Activated T-cell treated with anti-CD3 and anti-CD28 coated beads, Interleukin-2, amount 50 U/mL, for 48 hours (primary cell): ENCODE data around the gene PRSS27.
"Not testable (repeated sequence)": the region's sequence is repeated elsewhere in the genome, so short reads cannot be mapped to it uniquely, and the experiment has no call there.

Experiments
- DNase-seq, 2 experiments: peaks; one replicate each; pipeline ENCODE4 v3.0.0-alpha.2; 2020

PRSS27 gene

GRCh38 chr16:2707368-2708289, 12.4 kb downstream of the PRSS27 start:
- no peak for DNase-seq

DNA sequence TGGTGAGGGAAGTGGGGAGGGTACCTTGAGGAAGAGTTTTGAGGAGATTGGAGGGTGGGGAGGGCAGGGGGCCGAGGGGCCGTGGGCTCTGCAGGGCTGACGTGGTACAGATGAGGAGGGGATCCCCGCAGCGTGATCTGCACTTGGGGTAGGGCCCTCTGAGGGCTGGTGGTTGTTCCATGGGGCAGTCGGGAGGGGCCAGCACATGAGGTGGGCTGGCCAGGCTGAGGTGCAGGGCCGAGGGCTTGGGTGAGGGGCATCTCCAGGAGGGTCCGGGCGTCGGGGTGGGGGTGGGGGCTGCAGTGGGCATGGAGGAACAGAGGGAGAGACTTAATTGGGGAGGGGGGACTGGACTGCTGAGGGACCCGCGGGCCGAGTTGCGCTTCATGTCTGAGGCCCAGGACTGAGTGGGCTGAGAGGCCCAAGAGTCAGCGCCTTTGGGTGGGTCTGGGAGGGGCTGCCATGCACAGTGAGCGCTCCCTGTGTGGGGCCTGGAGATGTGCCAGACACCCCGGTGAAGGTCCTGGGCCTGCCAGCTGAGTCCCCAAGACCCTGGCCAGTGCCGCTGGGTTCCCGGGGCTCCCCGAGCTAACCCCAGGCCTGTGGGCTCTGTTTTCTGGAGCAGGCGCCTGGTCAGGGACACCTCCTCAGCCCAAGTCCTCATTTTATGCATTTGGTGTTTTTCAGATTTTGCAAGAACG, 13.3 kb downstream of the PRSS27 start:
- DNase-seq, result no peak

GRCh38 chr16:2706085-2706484, 13.9 kb downstream of the PRSS27 start:
- no peak for DNase-seq

DNA sequence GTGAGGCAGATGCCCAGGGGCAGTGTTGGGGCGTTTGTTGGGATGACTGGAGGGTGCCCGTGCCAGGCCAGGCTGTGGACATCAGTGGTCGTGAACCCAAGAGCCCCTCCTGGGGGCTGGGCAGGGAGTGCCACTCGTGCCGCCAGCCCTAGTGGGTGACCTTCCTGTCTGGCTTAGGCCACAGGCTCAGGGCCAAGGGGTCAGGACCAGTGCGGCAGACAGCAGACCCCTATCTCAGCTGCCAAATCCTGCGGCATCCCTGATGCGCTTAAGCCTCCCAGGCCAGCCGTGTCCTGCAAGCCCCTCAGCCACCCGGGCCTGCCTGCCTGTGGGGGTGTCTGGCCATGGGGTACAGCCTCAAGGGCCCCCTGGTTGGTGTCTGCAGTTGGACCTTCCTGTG, 14.7 kb downstream of the PRSS27 start:
- DNase-seq, result no peak

DNA sequence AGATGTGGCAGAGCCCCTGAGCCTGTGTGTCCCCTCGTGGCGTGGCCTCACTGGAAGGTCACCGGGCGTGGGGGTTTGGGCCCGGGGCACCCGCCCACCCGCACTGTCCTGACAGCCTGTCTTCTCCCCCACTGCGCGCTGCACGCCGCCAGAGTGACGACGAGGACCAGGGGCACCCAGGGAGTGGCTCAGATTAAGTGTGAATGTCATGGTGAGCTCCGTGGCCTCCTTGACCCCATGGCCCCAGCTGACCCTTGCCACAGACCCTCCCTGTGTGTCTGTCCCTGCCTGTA, 15.1 kb downstream of the PRSS27 start:
- no peak for DNase-seq

DNA sequence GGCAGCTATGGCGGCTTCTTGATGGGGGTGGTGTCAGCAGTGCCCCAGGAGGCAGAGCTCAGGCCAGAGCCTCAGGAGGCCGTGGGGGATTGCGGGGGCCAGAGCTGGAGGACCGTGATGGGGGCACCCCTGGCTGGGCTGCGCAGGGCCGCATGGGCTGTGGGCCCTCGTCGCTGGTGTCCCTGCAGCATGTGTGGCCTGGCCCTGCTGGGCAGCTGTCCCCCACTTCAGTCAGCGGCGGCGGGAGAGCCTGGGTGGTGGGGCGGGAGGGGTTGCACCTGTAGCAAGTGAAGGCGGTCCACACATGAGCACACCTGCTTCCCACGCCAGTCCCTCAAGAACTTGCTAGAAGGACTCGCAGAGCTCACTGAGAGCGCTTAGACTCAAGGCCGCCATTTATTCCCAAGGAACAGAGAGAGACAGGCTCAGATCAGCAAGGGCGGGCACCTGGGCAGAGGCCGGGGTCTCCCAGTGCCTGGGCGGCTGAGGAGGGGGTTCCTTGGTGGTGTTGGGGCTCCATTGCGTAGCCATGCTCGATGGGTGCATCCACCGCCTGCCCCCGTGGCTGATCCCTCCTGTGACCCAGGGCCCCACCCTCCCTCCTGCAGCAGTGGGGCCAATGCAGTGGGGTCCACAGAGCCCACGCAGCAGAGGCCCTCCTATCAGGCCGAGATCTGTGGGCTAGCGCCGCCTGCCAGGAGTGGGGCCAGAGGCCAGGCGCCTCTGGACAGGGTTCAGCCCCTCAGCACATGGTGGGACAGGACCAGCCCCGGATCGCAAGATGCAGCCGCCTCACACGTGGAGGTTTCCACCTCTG, 15.7 kb downstream of the PRSS27 start:
- DNase-seq, result no peak

GRCh38 chr16:2702871-2703745, 16.9 kb downstream of the PRSS27 start:
- DNase-seq, result no peak

DNA sequence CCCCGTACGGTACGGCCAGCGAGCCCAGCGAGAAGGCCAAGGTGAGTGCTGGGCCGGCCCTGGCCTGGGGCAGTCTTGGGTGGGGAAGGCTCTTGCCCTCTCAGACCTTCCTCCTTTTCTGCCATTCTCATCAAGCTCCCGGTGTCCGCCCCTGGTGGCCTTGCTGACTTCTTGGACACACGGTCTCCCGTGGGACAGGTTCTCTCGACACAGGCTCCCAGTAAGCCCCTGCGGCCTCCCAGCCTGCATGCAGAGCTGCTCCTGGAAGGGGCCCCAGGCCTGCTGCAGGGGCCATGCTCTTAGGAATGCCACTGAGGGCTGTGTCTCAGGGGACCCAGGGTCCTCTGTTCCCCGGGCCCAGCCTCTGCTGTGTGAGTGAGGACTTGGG, 17.6 kb downstream of the PRSS27 start:
- DNase-seq, result no peak

GRCh38 chr16:2701713-2702437, 18.1 kb downstream of the PRSS27 start:
- DNase-seq, result no peak

DNA sequence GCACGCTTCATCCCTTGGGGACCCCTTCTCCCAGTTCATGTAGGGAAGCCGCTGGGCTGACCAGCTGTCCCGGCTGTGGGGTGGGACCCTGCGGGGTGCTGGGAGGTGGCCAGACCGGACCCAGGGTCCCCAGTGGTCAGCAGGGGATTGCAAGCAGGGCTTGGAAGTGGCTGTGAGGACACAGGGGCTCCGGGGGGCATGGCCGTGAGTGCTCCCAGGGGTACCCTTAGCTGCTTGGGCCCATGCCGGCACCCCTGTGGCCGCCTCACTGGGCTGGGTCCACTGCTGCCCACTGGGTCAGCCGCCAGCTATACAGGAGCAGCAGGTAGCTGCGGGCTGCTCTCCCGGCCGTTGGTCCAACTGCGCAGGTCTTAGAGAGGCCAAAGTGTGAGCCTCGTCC, 18.8 kb downstream of the PRSS27 start:
- no peak for DNase-seq

GRCh38 chr16:2700786-2701185, 19.2 kb downstream of the PRSS27 start:
- no peak for DNase-seq

DNA sequence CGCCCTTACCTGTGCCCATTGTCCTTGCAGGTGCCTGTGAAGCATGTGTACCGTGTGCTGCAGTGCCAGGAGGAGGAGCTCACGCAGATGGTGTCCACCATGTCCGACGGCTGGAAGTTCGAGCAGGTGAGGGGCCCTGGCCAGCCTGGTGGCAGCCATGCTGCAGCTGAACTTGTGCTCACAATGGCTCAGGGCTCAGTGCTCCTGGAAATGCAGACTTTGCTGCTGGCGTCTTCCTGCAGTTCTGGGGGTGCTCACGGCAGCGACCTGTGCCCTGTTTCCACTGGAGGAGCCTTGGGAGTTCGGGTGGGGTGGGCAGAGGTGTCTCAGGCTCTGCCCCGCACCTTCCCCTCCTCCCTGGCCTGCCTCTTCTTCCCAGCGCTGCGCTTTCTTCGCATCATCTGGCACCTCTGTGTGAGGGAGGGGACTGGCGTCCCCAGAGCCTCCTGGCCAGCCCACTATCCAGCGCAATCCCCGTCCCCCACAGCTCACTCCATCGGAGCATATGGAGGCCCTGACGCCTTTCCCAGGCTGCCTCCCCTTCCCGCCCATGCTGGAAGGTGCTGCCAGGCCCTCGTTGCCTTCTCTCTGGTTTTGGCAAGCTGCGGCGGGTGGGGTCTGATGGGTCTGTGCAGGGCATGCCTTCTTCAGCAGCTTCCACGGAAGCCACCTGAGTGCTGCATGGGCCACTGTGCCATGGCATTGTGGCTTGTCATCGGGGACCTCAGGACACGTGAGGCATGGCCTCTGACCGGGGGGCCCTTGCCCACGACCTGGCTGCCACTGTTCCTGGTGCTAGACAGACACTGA, 20.0 kb downstream of the PRSS27 start:
- DNase-seq, result no peak

GRCh38 chr16:2698965-2699750, 20.9 kb downstream of the PRSS27 start:
- no peak for DNase-seq

DNA sequence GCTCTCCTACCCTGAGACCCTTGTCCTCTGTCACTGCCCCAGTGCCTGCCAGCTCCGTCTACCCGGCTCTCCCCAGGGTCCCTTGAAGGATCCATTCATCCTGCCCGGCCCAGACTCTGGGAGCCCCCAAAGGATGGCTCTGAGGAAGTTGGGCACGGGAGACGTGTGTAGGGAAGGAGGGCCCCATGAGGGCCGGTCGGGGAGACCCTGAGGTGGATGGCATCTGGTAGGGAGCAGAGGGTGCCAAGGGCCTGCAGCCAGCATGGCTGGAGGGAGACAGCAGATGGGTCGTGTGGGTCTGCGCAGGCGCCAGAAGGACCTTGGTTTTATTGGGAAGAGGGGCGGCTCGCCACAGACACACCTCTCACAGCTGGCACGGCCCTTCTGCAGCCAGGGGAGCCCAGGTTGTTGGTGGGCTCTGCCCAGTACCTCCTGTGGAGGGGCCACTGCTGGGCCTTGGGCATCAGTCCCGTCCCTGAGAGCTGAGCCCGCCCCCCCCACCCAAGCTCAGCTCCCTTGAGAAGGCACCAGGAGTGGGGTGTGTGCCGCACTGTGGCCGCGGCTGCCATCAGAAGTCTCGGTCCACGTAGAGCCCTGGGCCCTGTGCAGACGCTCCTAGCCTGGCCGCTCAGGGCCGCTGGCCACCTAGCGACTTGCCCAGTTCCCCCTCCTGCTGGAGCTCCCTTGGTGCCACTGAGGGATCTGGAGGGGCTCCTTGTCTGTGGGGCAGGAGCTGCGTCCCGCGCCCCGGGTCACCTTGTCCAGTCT, 21.7 kb downstream of the PRSS27 start:
- DNase-seq, result no peak

- DNase-seq, result no peak
Measured at GRCh38 chr16:2697401-2697948, 22.5 kb downstream of the PRSS27 start.

- DNase-seq, result not testable (repeated sequence)
Measured at GRCh38 chr16:2696601-2697250, 23.3 kb downstream of the PRSS27 start.

DNA sequence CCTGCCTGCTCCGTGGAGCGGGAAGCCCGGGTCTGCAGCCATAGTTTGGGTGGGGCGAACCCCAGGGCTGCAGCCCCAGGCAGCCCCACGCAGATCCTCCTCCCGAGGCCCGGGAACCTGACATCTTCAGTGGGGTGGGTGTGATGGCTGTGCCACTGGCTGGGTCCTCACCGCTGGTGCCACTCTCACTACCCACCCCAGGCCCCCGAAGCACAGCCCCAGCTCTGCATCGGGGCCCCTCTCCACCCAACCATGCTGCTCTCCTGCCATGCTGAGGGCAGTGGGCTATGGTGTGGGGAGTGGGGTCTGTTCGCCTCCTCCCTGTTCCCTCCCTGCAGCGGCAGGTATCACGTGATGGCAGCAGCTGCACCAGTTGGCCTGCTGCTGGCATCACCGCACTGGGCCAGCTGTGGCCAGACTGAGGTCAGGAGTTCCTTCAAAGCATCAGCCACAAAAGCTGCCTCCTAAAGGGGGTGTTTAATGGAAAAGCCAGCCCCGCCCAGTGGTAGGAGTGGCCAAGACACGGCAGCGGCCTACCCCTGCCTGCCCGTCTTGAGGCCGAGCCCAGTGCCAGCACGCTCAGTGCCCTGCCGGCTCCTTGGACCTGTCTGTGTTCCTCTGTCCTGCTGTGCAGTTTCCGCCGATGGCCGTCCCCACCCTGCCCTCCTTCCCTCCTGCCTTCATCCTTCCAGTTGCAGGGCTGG, 26.9 kb downstream of the PRSS27 start:
- no peak for DNase-seq
